HG02870 (cell line): ENCODE results near the gene CASP7.

Experiments
- ATAC-seq: cut with Tn5 transposase; IDR thresholded peaks from one replicate; pipeline ENCODE4 v1.9.1; 2021; ENCODE audit warnings: mild to moderate bottlenecking, moderate library complexity; ENCODE audit not compliant: unreplicated experiment

Gene CASP7

DNA sequence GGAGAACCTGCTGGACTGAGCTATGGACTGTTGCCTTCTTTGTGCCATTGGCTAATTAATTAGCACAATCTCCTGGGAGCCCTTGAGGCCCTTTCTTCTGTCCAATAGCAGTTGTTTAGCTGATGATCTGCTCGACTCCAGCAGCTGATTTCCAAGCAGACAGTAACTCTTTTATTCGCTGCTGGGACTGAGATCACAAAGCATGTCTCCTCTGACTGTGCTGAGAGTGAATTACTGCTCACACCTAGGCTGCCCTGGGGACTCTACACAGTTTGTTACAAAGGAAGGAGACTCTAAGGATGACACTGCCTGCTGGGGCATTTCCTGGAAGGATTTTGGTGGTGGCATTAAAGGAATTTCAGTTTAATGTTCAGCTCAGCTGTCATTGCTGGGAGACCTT lies 31.4 kb downstream of the CASP7 start:
- ATAC-seq, result no peak

DNA sequence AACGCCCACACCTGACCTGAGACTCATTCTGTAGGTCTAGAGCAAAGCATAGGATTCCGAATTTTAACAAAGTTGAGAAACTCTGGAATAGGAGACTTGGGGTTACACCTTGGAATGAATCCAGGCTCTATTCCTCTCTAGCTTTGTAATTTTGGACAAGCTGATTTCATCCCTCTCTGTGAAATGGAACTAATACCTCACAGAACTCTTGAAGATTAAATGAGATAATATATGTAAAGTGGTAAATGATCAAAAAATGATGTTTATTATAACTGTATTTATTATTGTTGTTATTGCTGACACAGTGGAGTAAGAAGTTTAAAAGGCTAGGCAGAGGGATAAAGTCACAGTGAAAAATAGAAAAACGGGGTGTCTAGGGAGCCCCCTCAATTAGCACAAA lies 32.3 kb downstream of the CASP7 start:
- ATAC-seq, result no peak

DNA sequence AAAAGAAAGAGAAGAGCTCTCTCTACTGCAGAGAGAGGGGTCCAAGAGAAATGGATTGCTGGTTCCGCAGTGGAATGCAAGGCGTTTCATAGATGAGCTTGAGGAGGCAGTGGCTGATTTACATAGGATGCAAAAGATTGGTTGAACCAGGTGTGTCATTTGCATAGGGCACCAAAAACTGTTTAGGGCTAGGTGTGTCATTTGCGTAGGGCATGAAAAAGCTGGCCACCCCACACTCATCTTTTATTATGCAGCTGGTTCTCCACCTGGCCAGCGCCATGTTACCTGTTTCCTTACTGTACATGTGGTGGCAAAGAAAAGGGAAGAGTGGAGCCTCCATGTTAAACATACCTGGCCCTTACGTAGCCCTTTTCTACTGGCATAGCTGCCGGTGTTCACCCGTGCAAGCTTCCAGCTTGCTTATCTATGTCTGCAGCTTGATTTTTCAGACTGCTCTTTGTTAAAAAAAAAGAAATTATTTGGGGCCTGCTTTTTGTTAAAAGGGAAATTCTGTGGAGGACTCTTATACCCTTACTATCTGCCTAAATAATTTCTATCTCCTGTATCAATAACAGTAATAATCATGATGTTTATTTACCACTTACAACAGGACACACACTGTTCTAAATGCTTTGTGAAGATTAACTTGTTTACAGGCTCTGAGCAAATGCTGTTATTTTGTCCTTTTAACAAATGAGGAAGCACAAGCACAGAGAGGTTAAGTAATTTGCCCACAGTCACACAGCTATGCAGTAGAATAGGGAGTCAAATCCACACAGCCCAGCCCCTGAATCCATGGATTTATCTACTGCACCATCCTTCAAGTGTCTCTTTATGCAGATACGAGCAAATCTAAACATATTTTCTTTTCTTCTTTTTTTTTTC lies 33.3 kb downstream of the CASP7 start:
- ATAC-seq, result no peak

DNA sequence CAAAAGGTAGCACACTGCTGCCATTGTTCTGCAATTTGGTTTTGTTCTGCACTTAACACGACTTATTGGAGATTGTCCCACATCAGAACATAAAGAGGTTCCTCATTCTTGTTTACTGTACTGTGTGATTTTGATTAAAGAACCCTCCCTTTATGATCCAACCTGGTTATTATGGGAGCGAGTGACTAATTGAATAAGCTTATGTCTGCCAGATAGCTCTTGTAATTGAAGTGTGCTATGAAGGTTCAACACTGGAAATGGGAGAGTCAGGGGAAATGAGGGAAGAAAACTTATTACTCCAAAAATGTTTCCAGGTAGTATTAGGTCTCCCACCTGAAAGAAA lies 33.9 kb downstream of the CASP7 start:
- ATAC-seq, result no peak

DNA sequence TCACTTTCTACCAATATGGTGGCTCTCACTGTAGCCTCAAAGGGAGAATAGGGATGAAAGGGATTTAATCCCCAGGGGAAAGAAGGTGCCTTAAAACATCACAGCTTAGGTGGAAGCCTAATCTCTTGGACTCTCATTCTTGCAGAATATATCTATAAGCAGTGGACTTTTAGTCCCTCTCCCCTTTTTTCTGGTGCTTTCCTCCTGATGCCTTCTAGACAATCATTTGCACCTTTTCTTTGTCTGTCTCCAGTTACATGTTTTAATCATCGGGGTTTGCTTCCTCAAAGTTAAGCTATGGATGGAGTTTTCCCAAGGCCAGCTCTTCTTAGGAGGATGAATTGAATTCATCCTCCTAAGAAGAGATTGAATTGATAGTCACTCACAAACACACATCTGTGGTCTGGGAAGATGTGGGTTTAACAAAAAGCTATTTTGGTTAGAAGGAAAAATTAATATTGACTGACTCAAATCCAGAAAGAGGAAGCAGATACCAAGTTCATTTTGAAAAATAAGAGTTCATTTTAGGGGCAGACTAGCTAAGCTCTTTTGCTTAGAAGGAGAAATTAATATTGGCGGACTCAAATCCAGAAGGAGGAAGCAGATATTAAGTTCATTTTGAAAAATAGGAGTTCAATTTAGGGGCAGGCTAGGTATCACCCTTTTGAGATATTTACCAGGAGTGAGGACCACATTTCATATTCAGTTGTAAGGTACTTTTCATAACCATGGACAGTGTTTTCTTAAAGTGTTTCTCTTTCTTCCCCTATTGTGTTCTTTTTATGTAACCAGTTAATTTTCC lies 36.6 kb downstream of the CASP7 start:
- peak; percentile 52 for ATAC-seq

DNA sequence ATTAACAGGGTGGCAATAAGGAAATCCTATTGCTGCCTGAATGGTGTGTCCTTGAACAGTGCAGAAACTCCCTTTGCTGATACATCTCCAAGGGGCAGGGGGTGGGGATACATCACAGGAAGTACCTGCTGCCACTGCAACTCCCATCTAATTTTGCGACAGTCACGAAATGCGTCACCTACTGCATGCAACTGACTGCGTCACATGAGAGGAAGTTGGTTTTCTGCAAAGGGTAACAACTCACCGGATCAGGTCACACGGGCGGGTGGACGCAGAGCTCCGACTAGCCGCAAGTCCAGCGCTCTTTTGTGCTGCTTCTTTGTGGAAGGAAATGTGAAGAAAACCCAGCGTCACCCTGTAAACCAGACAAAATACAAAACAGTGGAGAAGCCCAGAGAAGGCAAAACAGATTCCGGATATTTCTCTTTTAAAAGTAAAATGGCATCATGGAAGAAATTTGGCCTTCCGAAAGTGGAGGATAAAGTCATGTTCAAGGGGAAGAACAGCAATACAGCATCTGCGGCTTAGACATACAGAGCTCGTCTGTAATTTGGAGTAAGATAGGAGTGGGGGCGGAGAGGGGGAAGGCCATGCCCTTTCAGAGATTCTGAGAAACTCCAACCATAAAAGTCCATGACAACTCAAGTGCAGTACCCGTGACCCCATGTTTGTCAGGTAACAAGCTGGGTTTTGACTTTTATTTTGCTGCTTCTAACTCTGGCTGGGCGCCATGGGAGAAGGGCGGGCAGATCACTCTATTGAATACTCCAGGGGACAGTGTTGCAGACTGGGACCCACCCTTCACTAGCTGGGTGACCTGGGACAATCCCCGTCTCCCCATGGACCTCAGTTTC lies 39.5 kb downstream of the CASP7 start:
- no peak for ATAC-seq

DNA sequence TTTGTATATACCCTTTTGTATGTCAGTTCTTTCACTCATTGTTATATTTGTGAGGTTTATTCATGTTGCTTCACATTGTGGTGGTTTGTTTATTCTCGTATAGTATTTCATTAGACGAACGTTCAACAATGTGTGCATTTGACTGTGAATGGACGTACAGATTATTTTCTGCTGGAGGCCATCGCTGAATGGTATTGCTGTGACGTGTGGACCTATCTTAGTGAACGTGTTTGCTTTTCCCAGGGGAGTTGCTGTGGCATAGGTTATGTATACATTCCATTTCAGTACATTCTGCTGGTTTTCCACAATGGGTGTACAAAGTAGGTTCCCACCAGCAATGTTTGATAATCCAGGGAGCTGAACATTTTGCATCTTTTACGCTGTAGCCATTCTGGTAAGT lies 40.7 kb downstream of the CASP7 start:
- ATAC-seq, result no peak

DNA sequence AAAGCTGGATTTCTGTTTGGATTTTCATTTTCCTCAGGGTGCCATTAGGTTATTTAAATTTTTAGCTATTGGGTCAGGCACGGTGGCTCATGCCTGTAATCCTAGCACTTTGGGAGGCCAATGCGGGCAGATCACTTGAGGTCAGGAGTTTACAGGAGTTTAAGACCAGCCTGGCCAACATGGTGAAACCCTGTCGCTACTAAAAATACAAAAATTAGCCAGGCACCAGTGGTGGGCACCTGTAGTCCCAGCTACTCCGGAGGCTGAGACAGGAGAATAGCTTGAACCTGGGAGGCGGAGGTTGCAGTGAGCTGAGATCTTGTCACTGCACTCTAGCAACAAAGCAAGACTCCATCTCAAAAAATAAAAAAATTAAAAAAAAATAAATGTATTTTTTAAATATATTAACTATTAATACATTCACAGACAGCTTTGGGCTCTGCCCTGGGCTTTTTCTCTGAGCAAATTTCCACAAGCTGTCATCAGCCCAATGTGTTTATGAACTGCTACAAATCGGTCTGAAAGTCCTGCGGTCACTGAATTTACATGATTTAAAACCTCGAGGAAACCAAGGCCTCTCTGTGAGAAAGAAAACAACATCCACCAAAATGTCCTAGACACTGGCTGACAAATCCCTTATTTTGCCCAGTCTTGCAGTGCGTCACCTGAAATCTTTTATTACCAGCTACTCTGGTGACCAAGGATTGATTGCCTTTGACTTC lies 52.6 kb downstream of the CASP7 start:
- no peak for ATAC-seq

DNA sequence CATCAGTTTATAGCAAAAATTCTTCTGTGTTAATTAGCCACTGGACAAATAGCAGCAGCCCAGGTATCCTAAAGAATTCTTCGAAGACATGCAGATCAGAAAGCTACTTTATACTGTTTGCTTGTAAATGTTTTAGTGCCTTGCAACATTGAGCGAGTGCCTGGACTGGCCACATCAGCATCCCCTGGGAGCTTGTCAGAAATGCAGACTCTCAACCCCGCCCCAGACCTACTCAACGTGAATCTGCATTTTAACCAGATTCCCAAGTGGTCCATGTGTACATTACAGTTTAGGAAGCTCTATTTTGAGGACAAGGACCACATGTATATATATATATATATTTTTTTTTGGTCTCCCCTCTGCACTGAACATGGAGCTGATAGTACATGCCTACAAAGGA lies 53.3 kb downstream of the CASP7 start:
- no peak for ATAC-seq

DNA sequence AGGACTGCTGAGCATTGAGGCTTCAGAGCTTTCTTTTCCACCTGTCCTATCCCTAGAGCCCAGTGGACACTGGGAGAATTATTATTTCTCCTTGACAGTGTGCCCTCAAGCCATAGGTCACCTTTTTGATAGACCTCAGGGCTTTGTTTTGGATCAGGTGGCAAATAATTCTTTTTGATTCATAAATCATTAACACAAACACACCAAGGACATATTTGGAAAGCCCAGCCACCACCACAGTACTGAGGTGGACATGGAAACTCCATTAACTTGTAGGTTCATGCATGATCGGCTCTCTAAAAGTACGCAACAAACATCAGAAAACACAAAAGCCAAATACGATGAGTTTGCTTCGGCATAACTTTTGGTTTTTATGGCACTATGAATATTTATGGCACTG lies 53.9 kb downstream of the CASP7 start:
- ATAC-seq, result no peak

DNA sequence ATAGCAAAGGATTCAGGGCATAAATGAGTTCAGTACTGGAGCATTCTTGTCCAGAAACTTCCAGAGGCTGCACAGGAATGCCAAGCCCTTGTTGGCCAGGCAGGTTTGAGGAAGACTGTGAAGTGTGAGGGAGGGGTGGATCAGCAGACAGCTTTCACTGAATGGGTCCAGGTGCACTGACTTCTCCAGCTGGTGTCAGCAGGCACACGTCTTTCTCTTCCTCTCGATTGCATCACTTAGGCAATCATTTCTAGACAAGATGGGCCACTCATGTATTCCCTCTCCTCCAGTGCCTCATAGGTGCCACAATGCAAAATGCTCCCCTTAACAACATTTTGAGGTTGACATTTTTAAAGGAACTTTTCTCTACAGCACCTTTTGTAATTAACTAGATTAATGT lies 56.2 kb downstream of the CASP7 start:
- no peak for ATAC-seq

DNA sequence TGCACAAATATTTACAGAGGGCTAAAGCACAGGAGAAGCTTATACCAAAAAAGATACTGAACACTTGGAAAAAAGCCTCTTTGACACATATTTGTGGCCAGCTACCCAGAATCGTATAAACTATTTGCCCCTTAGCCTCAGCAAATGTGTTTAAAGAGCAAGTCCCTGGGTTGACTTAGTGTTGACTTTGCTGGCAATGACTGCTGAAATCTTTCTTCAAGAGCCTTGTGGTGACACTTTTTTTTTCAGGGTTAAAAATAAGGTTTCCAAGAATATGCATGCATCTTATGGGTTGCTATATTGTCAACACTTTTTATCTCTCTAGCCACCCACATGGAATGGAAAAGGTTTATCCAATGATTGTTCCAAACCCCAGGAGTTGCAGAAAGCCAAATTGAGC lies 56.9 kb downstream of the CASP7 start:
- no peak for ATAC-seq

DNA sequence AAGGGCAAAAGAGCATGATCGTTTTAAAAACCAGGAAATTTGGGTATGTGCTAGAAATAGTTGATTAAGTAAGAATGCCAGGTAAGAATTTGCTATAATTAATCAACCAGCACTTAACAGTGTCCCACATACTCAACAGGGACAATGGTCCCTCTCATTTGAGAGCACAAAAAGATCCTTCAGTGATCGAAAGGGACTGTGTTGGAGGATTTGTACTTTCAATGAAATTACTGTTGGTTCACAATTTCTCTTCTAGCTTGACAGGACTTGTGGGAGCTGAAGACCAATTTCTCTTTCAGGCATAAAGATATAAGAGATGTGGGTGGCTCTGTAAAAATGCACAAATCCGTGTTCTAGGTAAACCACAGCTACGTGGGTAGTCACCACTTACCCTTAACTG lies 59.3 kb downstream of the CASP7 start:
- no peak for ATAC-seq

DNA sequence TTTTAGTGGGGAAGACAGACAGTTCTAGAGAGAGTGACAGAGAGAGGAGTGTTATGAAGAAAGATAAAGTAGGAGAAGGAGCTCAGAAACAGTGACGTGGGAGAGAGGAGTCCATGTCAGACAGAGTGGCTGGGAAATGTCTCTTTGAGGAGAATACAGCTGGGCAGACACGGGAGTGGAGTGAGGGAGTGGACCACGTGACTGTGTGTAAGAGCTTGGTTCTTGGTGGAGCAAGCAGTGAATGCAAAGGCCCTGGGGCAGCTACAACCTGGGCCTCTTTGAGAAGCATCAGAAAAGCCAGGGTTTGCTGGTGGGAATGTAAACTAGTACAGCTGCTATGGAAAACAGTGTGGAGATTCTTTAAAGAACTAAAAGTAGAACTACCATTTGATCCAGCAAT lies 59.9 kb downstream of the CASP7 start:
- no peak for ATAC-seq

DNA sequence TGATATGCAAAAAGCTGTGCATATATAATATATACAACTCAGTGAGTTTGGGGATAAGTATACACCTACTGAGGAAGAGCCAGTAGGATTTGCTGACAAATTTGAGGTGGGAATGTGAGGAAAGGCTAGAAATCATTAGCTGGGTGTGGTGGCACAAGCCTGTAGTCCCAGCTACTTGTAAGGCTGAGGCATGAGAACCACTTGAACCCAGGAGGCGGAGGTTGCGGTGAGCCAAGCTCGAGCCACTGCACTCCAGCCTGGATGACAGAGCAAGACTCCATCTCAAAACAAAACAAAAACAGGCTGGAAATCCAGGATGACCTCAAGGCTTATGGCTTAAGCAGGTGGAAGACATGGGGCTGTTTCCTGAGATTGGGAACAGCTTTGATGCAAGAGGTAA lies 61.1 kb downstream of the CASP7 start:
- no peak for ATAC-seq

DNA sequence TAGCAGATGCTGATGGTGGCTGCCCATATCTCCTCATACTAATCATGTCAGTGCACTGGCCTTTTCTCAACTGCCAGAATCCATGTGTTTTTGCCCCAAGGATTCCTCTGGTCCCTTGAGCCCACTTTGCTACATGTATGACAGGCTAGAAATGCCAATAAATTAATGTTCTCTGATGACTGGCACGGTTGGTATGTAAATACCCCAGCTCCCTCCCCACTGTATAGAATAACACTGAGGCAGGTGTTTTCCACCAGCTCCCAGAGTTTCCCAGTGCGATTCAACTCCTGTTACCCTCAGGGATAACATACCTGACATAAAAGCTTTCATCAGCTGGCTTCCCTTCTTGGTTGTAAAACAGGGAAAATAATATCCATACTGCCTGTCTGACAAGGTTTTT lies 62.8 kb downstream of the CASP7 start:
- ATAC-seq, result no peak

DNA sequence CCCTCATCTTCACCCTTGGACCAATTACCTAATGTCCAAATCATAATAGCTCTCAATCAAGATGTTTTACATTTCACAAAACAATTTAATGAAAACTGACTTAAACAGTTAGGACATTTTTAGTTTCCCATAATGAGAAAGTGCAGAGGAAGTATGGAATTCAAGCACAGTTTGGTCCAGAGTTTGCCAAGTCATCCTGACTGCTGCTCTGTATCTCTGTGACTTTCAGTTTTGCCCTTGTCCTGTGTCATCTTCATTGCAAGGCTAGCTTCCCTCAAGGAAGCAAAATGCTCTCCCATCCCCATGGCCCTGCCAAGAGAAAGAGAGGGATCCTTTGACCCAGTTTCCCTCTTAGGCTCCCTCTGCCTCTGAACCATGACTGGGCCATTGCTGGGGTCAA lies 63.9 kb downstream of the CASP7 start:
- no peak for ATAC-seq

DNA sequence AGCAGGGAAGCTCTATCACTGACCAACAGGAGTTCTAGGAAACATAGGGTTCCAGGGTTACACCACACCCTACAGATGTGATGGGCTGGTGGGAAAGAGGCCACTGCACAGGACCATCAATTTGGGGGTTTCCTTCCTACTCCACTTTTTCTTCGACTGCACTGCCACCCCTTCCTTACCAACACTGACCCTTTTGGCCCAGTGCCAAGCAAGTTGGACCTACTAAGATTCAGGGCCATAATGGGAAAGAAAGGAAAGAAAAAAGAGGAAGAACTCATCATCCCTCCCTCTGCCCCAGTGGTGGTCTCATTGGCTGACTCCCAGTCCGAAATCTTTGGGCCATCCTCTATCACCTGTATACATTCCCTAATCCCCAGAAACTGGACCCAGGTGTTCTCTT lies 65.7 kb downstream of the CASP7 start:
- ATAC-seq, result no peak

DNA sequence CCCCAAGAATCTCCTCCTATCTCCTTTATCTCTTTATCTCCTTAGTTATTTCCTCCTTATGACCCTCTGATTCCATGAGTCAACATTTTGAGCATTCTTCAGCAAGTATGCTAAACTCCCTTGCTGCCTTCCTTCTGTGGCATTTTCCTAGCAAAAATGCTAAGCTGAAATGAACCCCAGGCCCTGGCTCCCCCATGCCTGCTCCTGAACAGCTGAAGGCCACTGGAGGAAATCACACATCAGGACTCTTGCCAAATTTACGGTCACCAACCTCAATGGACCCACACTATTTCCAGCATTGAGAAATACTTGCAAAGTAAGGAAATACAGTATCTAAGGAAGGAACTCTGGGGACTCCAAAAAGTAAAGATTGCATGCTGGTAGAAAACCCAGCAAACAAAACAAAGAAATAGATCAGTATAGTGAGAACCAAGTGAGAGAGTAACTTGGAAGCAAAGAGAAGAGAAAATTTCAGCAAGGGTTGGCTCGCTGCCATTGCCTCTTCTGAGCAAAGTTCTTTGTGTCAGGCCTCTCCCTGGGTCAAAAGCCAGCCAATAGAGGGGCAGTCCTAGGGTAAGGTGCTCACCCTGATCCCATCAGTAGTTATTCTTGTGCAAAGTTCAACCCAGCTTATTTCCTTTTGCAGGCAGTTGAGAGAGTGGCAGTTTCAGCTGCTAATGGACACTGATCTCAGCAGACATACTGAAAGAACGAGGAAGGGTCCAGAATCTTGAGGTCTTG lies 66.7 kb downstream of the CASP7 start:
- ATAC-seq, result no peak

DNA sequence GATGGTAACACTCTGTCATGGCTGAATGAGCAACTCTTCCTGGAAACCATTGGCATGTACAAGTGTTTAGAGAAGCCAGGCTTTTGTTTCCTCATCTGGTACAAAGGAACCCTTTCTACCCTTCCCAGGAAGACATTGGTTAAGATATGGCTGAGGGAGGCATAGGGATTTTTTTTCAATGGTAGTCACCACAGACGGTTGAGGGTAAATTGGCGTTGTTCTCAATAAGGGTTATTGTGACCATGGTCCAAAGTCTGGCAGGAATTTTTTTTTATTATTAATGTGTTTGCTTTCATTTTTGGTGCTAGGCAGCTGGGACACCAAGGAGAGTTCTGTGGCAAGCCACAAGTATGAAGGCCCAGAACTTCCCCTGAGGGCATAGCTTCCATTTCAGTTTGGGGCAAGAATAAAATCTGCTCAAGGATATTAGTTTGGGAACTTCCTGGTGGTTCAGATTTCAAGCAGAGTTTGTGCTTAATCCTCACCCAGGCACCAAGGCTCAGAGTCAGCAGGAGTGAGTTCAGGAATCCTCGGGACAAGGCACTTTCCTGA lies 71.5 kb downstream of the CASP7 start, which contains the start of gene PLEKHS1:
TSS of gene PLEKHS1 (plus strand) at position 502 of the 552 bp plus-strand sequence. CDS start 3,596 bp downstream, outside the sequence.
- ATAC-seq, result no peak
